Gastrocnemius medialis (tissue), 4 donors: Measurements from ENCODE around the gene SEMA3D.

ENCODE experiments used
- POLR2A ChIP-seq, 2 donors: fragments of 450-650 bp; IDR thresholded peaks; one replicate each; pipeline ENCODE4 v1.6.1; 2017; ENCODE audit warnings: antibody characterized with exemption in 2 of 2, mild to moderate bottlenecking in 2 of 2, moderate library complexity in 2 of 2
- TF ChIP-seq, protein P1 (sequence below), 5 experiments: fragments of 450-650 bp in 3 of 5; fragments of 200-600 bp in 2 of 5; sonication (generic) in 2 of 5; IDR thresholded peaks in 4 of 5; conservative IDR thresholded peaks in 1 of 5; 1 replicate in 4 of 5; 2 replicates in 1 of 5; pipeline ENCODE4 v1.5.1; 2016 to 2019; ENCODE audit warnings: antibody characterized with exemption in 5 of 5, mild to moderate bottlenecking in 3 of 5, moderate library complexity in 3 of 5

DNA sequence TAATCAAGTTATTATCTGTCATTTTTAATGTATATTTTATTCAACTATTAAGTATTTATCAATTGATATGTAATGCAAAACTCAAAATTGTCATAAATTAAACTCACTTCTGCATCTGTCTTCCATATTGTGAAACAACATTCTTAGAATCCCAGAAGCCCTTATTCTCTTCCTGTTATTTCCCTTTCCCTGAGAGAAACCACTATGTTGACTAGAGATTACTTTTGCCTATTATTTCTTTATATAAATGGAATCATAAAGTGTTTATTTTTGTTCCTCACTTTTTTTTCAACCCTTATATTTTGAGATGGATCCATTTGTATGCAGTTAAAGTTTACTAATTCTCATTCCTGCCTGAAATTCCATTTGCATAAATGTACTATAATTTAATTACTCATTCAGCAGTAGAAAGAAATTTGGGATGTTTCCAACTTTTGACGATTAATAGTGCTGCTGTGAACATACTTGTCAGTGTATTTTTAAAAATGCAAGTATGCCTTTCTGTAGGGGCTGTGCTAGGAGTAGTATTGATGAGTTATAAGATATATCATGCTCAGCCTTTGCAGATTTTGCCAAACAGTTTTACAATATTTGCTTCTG lies 211.2 kb downstream of the SEMA3D start:
- TF ChIP-seq, protein P1, sequence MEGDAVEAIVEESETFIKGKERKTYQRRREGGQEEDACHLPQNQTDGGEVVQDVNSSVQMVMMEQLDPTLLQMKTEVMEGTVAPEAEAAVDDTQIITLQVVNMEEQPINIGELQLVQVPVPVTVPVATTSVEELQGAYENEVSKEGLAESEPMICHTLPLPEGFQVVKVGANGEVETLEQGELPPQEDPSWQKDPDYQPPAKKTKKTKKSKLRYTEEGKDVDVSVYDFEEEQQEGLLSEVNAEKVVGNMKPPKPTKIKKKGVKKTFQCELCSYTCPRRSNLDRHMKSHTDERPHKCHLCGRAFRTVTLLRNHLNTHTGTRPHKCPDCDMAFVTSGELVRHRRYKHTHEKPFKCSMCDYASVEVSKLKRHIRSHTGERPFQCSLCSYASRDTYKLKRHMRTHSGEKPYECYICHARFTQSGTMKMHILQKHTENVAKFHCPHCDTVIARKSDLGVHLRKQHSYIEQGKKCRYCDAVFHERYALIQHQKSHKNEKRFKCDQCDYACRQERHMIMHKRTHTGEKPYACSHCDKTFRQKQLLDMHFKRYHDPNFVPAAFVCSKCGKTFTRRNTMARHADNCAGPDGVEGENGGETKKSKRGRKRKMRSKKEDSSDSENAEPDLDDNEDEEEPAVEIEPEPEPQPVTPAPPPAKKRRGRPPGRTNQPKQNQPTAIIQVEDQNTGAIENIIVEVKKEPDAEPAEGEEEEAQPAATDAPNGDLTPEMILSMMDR (IDR thresholded peaks at IDR 0.05 in 4 of 5, conservative IDR thresholded peaks at IDR 0.05 in 1 of 5) = no peak
- no peak for TF ChIP-seq POLR2A (IDR thresholded peaks at IDR 0.05)
